H1 (cell line): ENCODE results near the gene LRRK1.
"Not testable (repeated sequence)": the region's sequence is repeated elsewhere in the genome, so short reads cannot be mapped to it uniquely, and the experiment has no call there.

Source experiments
- ATF3 ChIP-seq: IDR thresholded peaks from 2 replicates; pipeline ENCODE4 v1.6.1; 2011; ENCODE audit warnings: low read depth, mild to moderate bottlenecking, low read length; ENCODE audit not compliant: insufficient read depth
- BRCA1 ChIP-seq: IDR thresholded peaks from 2 replicates; pipeline ENCODE4 v1.6.1; 2012; ENCODE audit warnings: low read depth, low read length, improper control_type of control experiment
- CTCF ChIP-seq, 3 experiments: IDR thresholded peaks; 1 replicate in 2 of 3; 2 replicates in 1 of 3; pipeline versions ENCODE4 v1.5.1 to v1.6.1; 2011; ENCODE audit warnings: low read length in 3 of 3, mild to moderate bottlenecking in 3 of 3, inconsistent platforms in 2 of 3, low read depth in 1 of 3, moderate library complexity in 1 of 3; ENCODE audit not compliant: insufficient read depth in 1 of 3; ENCODE audit errors: control extremely low read depth in 1 of 3
- E2F6 ChIP-seq: IDR thresholded peaks from 2 replicates; pipeline ENCODE4 v1.6.1; 2012; ENCODE audit warnings: inconsistent platforms
- FOSL1 ChIP-seq: IDR thresholded peaks from 2 replicates; pipeline ENCODE4 v1.6.1; 2011; ENCODE audit warnings: mild to moderate bottlenecking, low read depth, low read length, moderate library complexity; ENCODE audit not compliant: insufficient read depth
- HDAC6 ChIP-seq: IDR thresholded peaks from one replicate; pipeline ENCODE4 v1.7.1; 2012; ENCODE audit warnings: low read depth, mild to moderate bottlenecking, inconsistent platforms, low read length, moderate library complexity
- KDM5A ChIP-seq: fragments of 200-600 bp; IDR thresholded peaks from 2 replicates; pipeline ENCODE4 v1.7.1; 2012; ENCODE audit warnings: mild to moderate bottlenecking, low read length, inconsistent platforms, mixed read lengths
- POLR2AphosphoS5 ChIP-seq: IDR thresholded peaks from 2 replicates; pipeline ENCODE4 v1.6.1; 2011; ENCODE audit warnings: low read depth, low read length
- RNF2 ChIP-seq: fragments of 200-900, 300-1000 bp; sonication (generic); IDR thresholded peaks from 2 replicates; pipeline ENCODE4 v1.7.1; 2016; ENCODE audit warnings: borderline replicate concordance, low read depth, mild to moderate bottlenecking, antibody characterized with exemption, low read length; ENCODE audit not compliant: poor library complexity, severe bottlenecking; ENCODE audit errors: missing control alignments
- SP1 ChIP-seq: IDR thresholded peaks from 2 replicates; pipeline ENCODE4 v1.6.1; 2011; ENCODE audit warnings: low read depth, low read length

GRCh38 chr15:101072235-101072634 lies 153.1 kb downstream of the LRRK1 start:
- not testable (repeated sequence) for TF ChIP-seq KDM5A; CTCF (IDR thresholded peaks at IDR 0.05; ENCODE audit: control extremely low read depth in 1 of 3, insufficient read depth in 1 of 3, low read depth in 1 of 3, low read length in 3 of 3); SP1; ATF3; FOSL1; HDAC6; BRCA1; E2F6; POLR2AphosphoS5; RNF2
